ENCODE results near the gene ADCYAP1R1.

- TF ChIP-seq POLR2A (IDR thresholded peaks at IDR 0.05) (no peak), CTCF (IDR thresholded peaks at IDR 0.05) (no peak)
Observed at GRCh38 chr7:31082017-31082416, 29.9 kb downstream of the ADCYAP1R1 start.
